ENCODE measurements around the gene APLP2.
A peak's percentile ranks its signal among the peaks of the same experiment; 100 is the strongest.
"Not testable (repeated sequence)": the region's sequence is repeated elsewhere in the genome, so short reads cannot be mapped to it uniquely, and the experiment has no call there.

The APLP2 gene

GRCh38 chr11:130061017-130061416 lies 8.7 kb upstream of the APLP2 start:
- DNase-seq (ENCODE audit: low read depth), result no peak

- no peak for DNase-seq (ENCODE audit: low read depth)
These were observed 7.7 kb upstream of the APLP2 start for GRCh38 chr11:130062026-130062425.

GRCh38 chr11:130063451-130063850 lies 6.2 kb upstream of the APLP2 start:
- no peak for DNase-seq (ENCODE audit: low read depth)

GRCh38 chr11:130064596-130064995 lies 5.1 kb upstream of the APLP2 start:
- DNase-seq (ENCODE audit: low read depth), result no peak

- DNase-seq (ENCODE audit: low read depth), result no peak
These were observed 3.4 kb upstream of the APLP2 start for GRCh38 chr11:130066338-130066737.

GRCh38 chr11:130068546-130068985 lies 1.1 kb upstream of the APLP2 start:
- no peak for DNase-seq (ENCODE audit: low read depth)

GRCh38 chr11:130068986-130069658 lies 572 bp upstream of the APLP2 start:
- DNase-seq (ENCODE audit: low read depth), result no peak

GRCh38 chr11:130070109-130070845 lies 583 bp downstream of the APLP2 start:
- peak; percentile 29 for DNase-seq (ENCODE audit: low read depth)

- DNase-seq (ENCODE audit: low read depth), result no peak
These were observed 1.1 kb downstream of the APLP2 start for GRCh38 chr11:130070846-130071200.

GRCh38 chr11:130071211-130071712 lies 1.6 kb downstream of the APLP2 start:
- DNase-seq (ENCODE audit: low read depth), result no peak

- DNase-seq (ENCODE audit: low read depth), result no peak
These were observed 5.0 kb downstream of the APLP2 start for GRCh38 chr11:130074736-130075135.

GRCh38 chr11:130076778-130077481 lies 7.2 kb downstream of the APLP2 start:
- no peak for DNase-seq (ENCODE audit: low read depth)

- DNase-seq (ENCODE audit: low read depth), result no peak
These were observed 8.0 kb downstream of the APLP2 start for GRCh38 chr11:130077671-130078070.

- DNase-seq (ENCODE audit: low read depth), result no peak
These were observed 8.4 kb downstream of the APLP2 start for GRCh38 chr11:130078080-130078479.

GRCh38 chr11:130085671-130086290 lies 16.1 kb downstream of the APLP2 start:
- no peak for DNase-seq (ENCODE audit: low read depth)

GRCh38 chr11:130086669-130087068 lies 17.0 kb downstream of the APLP2 start:
- no peak for DNase-seq (ENCODE audit: low read depth)

GRCh38 chr11:130087294-130087926 lies 17.7 kb downstream of the APLP2 start:
- DNase-seq (ENCODE audit: low read depth), result no peak

GRCh38 chr11:130088217-130088616 lies 18.5 kb downstream of the APLP2 start:
- no peak for DNase-seq (ENCODE audit: low read depth)

GRCh38 chr11:130088919-130089673 lies 19.4 kb downstream of the APLP2 start:
- DNase-seq (ENCODE audit: low read depth), result no peak

GRCh38 chr11:130089674-130090073 lies 20.0 kb downstream of the APLP2 start:
- DNase-seq (ENCODE audit: low read depth), result no peak

GRCh38 chr11:130090517-130090916 lies 20.8 kb downstream of the APLP2 start:
- DNase-seq (ENCODE audit: low read depth), result not testable (repeated sequence)

Data from activated T-cell treated with anti-CD3 and anti-CD28 coated beads for 24 hours (primary cell).